Mammary epithelial cell (primary cell): ENCODE results near the gene B4GALNT3.

ENCODE experiments used
- EZH2 ChIP-seq: IDR thresholded peaks from 2 replicates; pipeline ENCODE4 v1.6.1; 2012; ENCODE audit warnings: low read length, inconsistent platforms, borderline replicate concordance
- TF ChIP-seq, protein P1 (sequence below), 2 donors: IDR thresholded peaks in 1 of 2; conservative IDR thresholded peaks in 1 of 2; 2 replicates each; pipeline ENCODE4 v1.5.1; 2011 to 2012; ENCODE audit warnings: inconsistent platforms in 2 of 2, low read length in 2 of 2, mild to moderate bottlenecking in 2 of 2, control low read depth in 1 of 2, low read depth in 1 of 2; ENCODE audit not compliant: insufficient read depth in 1 of 2; ENCODE audit errors: extremely low read depth in 1 of 2

DNA sequence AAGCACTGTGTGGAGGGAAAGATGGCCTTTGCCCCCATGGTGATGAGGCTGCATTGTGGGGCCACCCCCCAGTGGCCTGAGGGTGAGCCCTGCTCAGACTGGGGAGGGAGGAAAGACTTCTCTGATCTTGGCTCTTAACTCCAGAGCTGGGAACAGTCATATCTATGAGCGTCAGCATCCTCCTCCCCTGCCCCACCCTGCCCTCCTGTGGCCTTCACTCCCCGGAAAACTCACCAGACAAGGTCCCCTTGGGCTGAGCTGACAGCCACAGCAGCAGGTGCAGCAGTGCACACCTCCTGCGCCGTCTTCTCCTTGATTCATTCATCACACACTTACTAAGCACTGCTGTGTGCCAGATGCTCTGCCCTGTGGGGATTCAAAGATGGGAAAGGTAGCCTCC is 98.8 kb downstream of the B4GALNT3 start:
- TF ChIP-seq, protein P1, sequence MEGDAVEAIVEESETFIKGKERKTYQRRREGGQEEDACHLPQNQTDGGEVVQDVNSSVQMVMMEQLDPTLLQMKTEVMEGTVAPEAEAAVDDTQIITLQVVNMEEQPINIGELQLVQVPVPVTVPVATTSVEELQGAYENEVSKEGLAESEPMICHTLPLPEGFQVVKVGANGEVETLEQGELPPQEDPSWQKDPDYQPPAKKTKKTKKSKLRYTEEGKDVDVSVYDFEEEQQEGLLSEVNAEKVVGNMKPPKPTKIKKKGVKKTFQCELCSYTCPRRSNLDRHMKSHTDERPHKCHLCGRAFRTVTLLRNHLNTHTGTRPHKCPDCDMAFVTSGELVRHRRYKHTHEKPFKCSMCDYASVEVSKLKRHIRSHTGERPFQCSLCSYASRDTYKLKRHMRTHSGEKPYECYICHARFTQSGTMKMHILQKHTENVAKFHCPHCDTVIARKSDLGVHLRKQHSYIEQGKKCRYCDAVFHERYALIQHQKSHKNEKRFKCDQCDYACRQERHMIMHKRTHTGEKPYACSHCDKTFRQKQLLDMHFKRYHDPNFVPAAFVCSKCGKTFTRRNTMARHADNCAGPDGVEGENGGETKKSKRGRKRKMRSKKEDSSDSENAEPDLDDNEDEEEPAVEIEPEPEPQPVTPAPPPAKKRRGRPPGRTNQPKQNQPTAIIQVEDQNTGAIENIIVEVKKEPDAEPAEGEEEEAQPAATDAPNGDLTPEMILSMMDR (conservative IDR thresholded peaks at IDR 0.05 in 1 of 2, IDR thresholded peaks at IDR 0.05 in 1 of 2; ENCODE audit: extremely low read depth in 1 of 2, insufficient read depth in 1 of 2, low read depth in 1 of 2, low read length in 2 of 2): no peak
- no peak for TF ChIP-seq EZH2
